ENCODE results near the gene MECP2.

Gene MECP2

GRCh38 chrX:154063234-154063633 is 34.3 kb downstream of the MECP2 start:
- TF ChIP-seq, protein P1, sequence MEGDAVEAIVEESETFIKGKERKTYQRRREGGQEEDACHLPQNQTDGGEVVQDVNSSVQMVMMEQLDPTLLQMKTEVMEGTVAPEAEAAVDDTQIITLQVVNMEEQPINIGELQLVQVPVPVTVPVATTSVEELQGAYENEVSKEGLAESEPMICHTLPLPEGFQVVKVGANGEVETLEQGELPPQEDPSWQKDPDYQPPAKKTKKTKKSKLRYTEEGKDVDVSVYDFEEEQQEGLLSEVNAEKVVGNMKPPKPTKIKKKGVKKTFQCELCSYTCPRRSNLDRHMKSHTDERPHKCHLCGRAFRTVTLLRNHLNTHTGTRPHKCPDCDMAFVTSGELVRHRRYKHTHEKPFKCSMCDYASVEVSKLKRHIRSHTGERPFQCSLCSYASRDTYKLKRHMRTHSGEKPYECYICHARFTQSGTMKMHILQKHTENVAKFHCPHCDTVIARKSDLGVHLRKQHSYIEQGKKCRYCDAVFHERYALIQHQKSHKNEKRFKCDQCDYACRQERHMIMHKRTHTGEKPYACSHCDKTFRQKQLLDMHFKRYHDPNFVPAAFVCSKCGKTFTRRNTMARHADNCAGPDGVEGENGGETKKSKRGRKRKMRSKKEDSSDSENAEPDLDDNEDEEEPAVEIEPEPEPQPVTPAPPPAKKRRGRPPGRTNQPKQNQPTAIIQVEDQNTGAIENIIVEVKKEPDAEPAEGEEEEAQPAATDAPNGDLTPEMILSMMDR (conservative IDR thresholded peaks at IDR 0.05; ENCODE audit: low read length): no peak
- no peak for TF ChIP-seq EZH2phosphoT487 (IDR thresholded peaks at IDR 0.05; ENCODE audit: borderline replicate concordance)
- Histone ChIP-seq H3K9me3 (ENCODE audit: insufficient read depth, low read depth, low read length) (no peaks in the 10 kb centered on the region), H3K9me2 (replicated peaks; ENCODE audit: low read depth, low read length) (no peaks in the 10 kb centered on the region), H4K20me1 (ENCODE audit: insufficient read depth, low read length, poor library complexity, severe bottlenecking) (peaks cover 51% of the 10 kb centered on the region), H2AFZ (ENCODE audit: low read length) (no peak overlapping the region), H3F3A (ENCODE audit: low read depth) (no peaks in the 10 kb centered on the region), H3K9ac (ENCODE audit: low read depth, low read length, poor library complexity, severe bottlenecking) (no peak overlapping the region), H3K4me1 (ENCODE audit: insufficient read depth, low read length, poor library complexity, severe bottlenecking) (peaks cover 9% of the 10 kb centered on the region), H3K79me2 (ENCODE audit: insufficient read depth, low read length) (peaks cover 99% of the 10 kb centered on the region), H3K27me3 (ENCODE audit: insufficient read depth, low read length, poor library complexity, severe bottlenecking) (no peaks in the 10 kb centered on the region), H3K4me2 (ENCODE audit: low read depth, low read length, poor library complexity, severe bottlenecking) (no peak overlapping the region), H3K4me3 (ENCODE audit: low read length, poor library complexity, severe bottlenecking) (no peak overlapping the region), H3K36me3 (ENCODE audit: insufficient read depth, low read length) (peaks cover 12% of the 10 kb centered on the region; the same call in 1 of the 2 replicates)

DNA sequence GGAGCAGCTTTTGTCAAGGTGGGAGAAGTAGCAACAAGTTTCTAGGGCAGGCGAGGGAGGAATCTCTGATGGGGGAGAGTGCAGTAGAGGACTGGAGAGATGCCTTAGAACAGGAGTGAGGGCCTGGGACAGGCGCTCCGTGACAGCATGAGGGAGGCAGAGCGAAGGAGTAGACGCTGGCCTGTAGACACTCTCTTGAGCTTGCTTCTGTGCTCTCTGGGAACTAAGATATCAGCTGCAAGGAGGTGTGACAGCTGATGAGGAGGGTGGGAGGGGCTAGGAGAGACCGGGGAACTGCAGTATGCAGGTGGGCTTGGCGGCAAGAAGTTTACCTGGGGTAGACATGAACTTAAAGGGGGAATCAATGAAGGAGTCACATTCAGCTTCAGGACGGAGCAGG is 35.7 kb downstream of the MECP2 start:
- H4K20me1 ChIP-seq (ENCODE audit: insufficient read depth, low read length, poor library complexity, severe bottlenecking): peaks cover 48% of the 10 kb centered on the region

GRCh38 chrX:154059729-154060245 is 37.7 kb downstream of the MECP2 start:
- Histone ChIP-seq H4K20me1 (ENCODE audit: insufficient read depth, low read length, poor library complexity, severe bottlenecking) (peaks cover 59% of the 10 kb centered on the region), H3K4me3 (ENCODE audit: low read length, poor library complexity, severe bottlenecking) (no peak overlapping the region), H3K4me2 (ENCODE audit: low read depth, low read length, poor library complexity, severe bottlenecking) (no peak overlapping the region)

More for the DNA sequence above, 35.7 kb downstream of the MECP2 start:
- no peak overlapping the region for H2AFZ ChIP-seq (ENCODE audit: low read length)
- H3F3A ChIP-seq (ENCODE audit: low read depth): peaks cover 12% of the 10 kb centered on the region
- no peaks in the 10 kb centered on the region for H3K9me3 ChIP-seq (ENCODE audit: insufficient read depth, low read depth, low read length)
- no peak overlapping the region for H3K4me2 ChIP-seq (ENCODE audit: low read depth, low read length, poor library complexity, severe bottlenecking)
- H3K9me2 ChIP-seq (replicated peaks; ENCODE audit: low read depth, low read length): no peaks in the 10 kb centered on the region
- TF ChIP-seq EZH2phosphoT487 (IDR thresholded peaks at IDR 0.05; ENCODE audit: borderline replicate concordance): no peak
- TF ChIP-seq, protein P1 (conservative IDR thresholded peaks at IDR 0.05; ENCODE audit: low read length): no peak
- peaks cover 13% of the 10 kb centered on the region; the same call in 1 of the 2 replicates for H3K36me3 ChIP-seq (ENCODE audit: insufficient read depth, low read length)
- no peak overlapping the region for H3K9ac ChIP-seq (ENCODE audit: low read depth, low read length, poor library complexity, severe bottlenecking)
- peaks cover 93% of the 10 kb centered on the region for H3K79me2 ChIP-seq (ENCODE audit: insufficient read depth, low read length)
- H3K4me3 ChIP-seq (ENCODE audit: low read length, poor library complexity, severe bottlenecking): no peak overlapping the region
- peaks cover 24% of the 10 kb centered on the region for H3K4me1 ChIP-seq (ENCODE audit: insufficient read depth, low read length, poor library complexity, severe bottlenecking)
- no peaks in the 10 kb centered on the region for H3K27me3 ChIP-seq (ENCODE audit: insufficient read depth, low read length, poor library complexity, severe bottlenecking)

More at GRCh38 chrX:154059729-154060245, 37.7 kb downstream of the MECP2 start:
- H2AFZ ChIP-seq (ENCODE audit: low read length): no peak overlapping the region
- TF ChIP-seq, protein P1 (conservative IDR thresholded peaks at IDR 0.05; ENCODE audit: low read length): no peak
- TF ChIP-seq EZH2phosphoT487 (IDR thresholded peaks at IDR 0.05; ENCODE audit: borderline replicate concordance): no peak
- peaks cover 19% of the 10 kb centered on the region for H3F3A ChIP-seq (ENCODE audit: low read depth)
- no peaks in the 10 kb centered on the region for H3K9me3 ChIP-seq (ENCODE audit: insufficient read depth, low read depth, low read length)
- H3K79me2 ChIP-seq (ENCODE audit: insufficient read depth, low read length): peaks cover 87% of the 10 kb centered on the region
- H3K27me3 ChIP-seq (ENCODE audit: insufficient read depth, low read length, poor library complexity, severe bottlenecking): no peaks in the 10 kb centered on the region
- H3K4me1 ChIP-seq (ENCODE audit: insufficient read depth, low read length, poor library complexity, severe bottlenecking): peaks cover 31% of the 10 kb centered on the region
- no peaks in the 10 kb centered on the region for H3K9me2 ChIP-seq (replicated peaks; ENCODE audit: low read depth, low read length)
- no peak overlapping the region for H3K9ac ChIP-seq (ENCODE audit: low read depth, low read length, poor library complexity, severe bottlenecking)
- H3K36me3 ChIP-seq (ENCODE audit: insufficient read depth, low read length): peaks cover 18% of the 10 kb centered on the region; the same call in 1 of the 2 replicates
